ENCODE results near the gene ZNF484. TPM values are rescaled to one million over a fixed set of nuclear protein-coding genes. Genes with fewer than 3 reads are reported as not detected.
"Not testable (repeated sequence)": the region's sequence is repeated elsewhere in the genome, so short reads cannot be mapped to it uniquely, and the experiment has no call there.

The ZNF484 gene
- total and polyA plus RNA-seq, 2 donors (not counting 1 experiment from before 2014, with no cell fraction given) = 5.7 to 15.4 TPM

DNA sequence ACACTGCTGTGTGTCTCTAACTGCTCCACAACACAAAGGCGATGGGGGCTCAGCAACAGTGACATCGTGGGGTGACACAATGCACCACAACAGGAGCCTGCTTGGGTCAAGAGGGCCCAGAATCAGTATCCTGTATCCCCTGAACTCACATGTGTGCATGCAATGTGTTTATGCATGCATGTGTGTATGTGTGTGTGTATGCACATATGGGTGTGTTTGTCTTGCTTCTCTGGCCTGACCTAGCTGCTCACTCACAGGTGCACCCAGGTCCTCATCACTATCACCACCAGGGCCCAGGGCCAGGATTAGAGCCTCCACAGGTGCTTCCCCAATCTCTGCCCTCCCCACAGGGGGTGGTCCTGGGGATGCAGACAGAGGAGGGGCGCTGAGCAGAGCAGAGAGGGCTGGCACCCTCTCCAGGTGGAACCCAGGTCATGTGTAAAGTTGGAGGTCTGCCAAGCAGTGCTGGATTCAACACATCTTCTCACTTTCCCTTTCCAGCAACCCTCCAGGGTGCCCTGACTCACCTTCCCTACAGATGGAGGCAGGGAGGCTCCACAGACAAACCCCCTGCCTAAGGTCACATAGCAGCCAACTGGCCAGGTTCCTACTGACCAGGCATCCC, 18.1 kb upstream of the ZNF484 start:
- no peaks in the 10 kb centered on the region for H4K20me1 ChIP-seq (ENCODE audit: control insufficient read depth, extremely low read depth, insufficient read depth, low read length)
- H3K79me2 ChIP-seq (ENCODE audit: control insufficient read depth, insufficient read depth, low read length) = no peaks in the 10 kb centered on the region
- no peak overlapping the region for H2AFZ ChIP-seq (ENCODE audit: low read length)
- H3K4me1 ChIP-seq (ENCODE audit: control insufficient read depth, extremely low read depth, insufficient read depth, low read length) = no peaks in the 10 kb centered on the region
- TF ChIP-seq, protein P1, sequence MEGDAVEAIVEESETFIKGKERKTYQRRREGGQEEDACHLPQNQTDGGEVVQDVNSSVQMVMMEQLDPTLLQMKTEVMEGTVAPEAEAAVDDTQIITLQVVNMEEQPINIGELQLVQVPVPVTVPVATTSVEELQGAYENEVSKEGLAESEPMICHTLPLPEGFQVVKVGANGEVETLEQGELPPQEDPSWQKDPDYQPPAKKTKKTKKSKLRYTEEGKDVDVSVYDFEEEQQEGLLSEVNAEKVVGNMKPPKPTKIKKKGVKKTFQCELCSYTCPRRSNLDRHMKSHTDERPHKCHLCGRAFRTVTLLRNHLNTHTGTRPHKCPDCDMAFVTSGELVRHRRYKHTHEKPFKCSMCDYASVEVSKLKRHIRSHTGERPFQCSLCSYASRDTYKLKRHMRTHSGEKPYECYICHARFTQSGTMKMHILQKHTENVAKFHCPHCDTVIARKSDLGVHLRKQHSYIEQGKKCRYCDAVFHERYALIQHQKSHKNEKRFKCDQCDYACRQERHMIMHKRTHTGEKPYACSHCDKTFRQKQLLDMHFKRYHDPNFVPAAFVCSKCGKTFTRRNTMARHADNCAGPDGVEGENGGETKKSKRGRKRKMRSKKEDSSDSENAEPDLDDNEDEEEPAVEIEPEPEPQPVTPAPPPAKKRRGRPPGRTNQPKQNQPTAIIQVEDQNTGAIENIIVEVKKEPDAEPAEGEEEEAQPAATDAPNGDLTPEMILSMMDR (conservative IDR thresholded peaks at IDR 0.05 in 1 of 2, IDR thresholded peaks at IDR 0.05 in 1 of 2; ENCODE audit: low read depth in 1 of 2, low read length in 2 of 2) = no peak
- no peak for TF ChIP-seq EZH2 (IDR thresholded peaks at IDR 0.05; ENCODE audit: low read length, missing control alignments)
- no peak overlapping the region for H3K27ac ChIP-seq (ENCODE audit: insufficient read depth, low read length)
- DNase-seq (ENCODE audit: low read depth in 2 of 2) = no peak
- H3K4me2 ChIP-seq (ENCODE audit: extremely low read depth, insufficient read depth, low read length) = no peak overlapping the region
- H3K9me3 ChIP-seq (ENCODE audit: control insufficient read depth, insufficient read depth, low read depth, low read length) = no peaks in the 10 kb centered on the region
- H3K36me3 ChIP-seq (ENCODE audit: control insufficient read depth, insufficient read depth, low read length) = no peaks in the 10 kb centered on the region
- no peak overlapping the region for H3K4me3 ChIP-seq (replicated peaks in 1 of 4; ENCODE audit: control extremely low read depth in 1 of 4, insufficient read depth in 1 of 4, low read depth in 3 of 4, low read length in 4 of 4)
- H3K27me3 ChIP-seq (ENCODE audit: control insufficient read depth, insufficient read depth, low read length) = no peaks in the 10 kb centered on the region
- no peak overlapping the region for H3K9ac ChIP-seq (ENCODE audit: insufficient read depth, low read length)

- Histone ChIP-seq H3K36me3 (ENCODE audit: control insufficient read depth, insufficient read depth, low read length) (no peaks in the 10 kb centered on the region), H4K20me1 (ENCODE audit: control insufficient read depth, extremely low read depth, insufficient read depth, low read length) (no peaks in the 10 kb centered on the region), H3K4me3 (replicated peaks in 1 of 4; ENCODE audit: control extremely low read depth in 1 of 4, insufficient read depth in 1 of 4, low read depth in 3 of 4, low read length in 4 of 4) (no peak overlapping the region), H3K27ac (ENCODE audit: insufficient read depth, low read length) (no peak overlapping the region), H2AFZ (ENCODE audit: low read length) (no peak overlapping the region), H3K4me2 (ENCODE audit: extremely low read depth, insufficient read depth, low read length) (no peak overlapping the region), H3K9me3 (ENCODE audit: control insufficient read depth, insufficient read depth, low read depth, low read length) (no peaks in the 10 kb centered on the region), H3K4me1 (ENCODE audit: control insufficient read depth, extremely low read depth, insufficient read depth, low read length) (no peaks in the 10 kb centered on the region), H3K27me3 (ENCODE audit: control insufficient read depth, insufficient read depth, low read length) (no peaks in the 10 kb centered on the region), H3K9ac (ENCODE audit: insufficient read depth, low read length) (no peak overlapping the region), H3K79me2 (ENCODE audit: control insufficient read depth, insufficient read depth, low read length) (no peaks in the 10 kb centered on the region)
- TF ChIP-seq EZH2 (IDR thresholded peaks at IDR 0.05; ENCODE audit: low read length, missing control alignments) = no peak
- DNase-seq (ENCODE audit: low read depth in 2 of 2) = no peak
These were observed 17.0 kb upstream of the ZNF484 start for GRCh38 chr9:92894711-92895362.

DNA sequence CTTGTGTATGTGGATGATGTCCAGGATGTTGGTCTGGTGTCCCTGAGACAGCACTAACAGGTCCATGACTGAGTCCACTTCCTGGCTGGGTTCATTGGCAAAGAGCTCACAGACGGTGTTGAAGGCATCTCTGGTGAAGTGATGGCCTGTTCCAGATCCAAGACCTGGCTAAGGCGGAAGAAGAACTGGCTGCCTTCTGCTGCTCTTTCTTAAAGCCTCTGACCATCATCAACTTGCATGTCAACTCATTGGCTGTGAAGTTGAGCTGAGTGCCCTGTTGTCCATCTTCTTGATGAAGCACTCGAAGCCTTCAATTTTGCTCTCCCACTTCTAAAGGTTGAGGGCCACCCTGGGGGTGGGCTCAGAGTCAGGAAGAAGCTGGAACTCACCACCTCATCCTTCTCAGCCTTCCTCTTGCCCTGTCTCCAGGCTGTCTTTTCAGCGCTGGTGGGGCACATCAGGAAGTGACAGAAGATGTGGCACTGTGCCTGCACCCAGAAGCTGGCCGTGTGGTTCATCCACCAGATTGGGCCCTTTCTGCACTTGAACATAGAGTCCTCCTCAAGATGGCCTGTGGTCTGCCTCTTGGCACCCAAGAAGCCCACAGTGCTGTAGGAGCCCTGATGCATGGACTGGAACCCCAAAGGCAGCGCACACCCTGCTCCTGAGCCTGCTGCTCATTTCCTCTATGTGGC, 16.2 kb upstream of the ZNF484 start:
- not testable (repeated sequence) for H3K4me1 ChIP-seq (ENCODE audit: control insufficient read depth, extremely low read depth, insufficient read depth, low read length); H3K79me2 ChIP-seq (ENCODE audit: control insufficient read depth, insufficient read depth, low read length); H3K36me3 ChIP-seq (ENCODE audit: control insufficient read depth, insufficient read depth, low read length); H3K9ac ChIP-seq (ENCODE audit: insufficient read depth, low read length); H3K9me3 ChIP-seq (ENCODE audit: control insufficient read depth, insufficient read depth, low read depth, low read length); H3K4me2 ChIP-seq (ENCODE audit: extremely low read depth, insufficient read depth, low read length); DNase-seq (ENCODE audit: low read depth in 2 of 2); H3K4me3 ChIP-seq (replicated peaks in 1 of 4; ENCODE audit: control extremely low read depth in 1 of 4, insufficient read depth in 1 of 4, low read depth in 3 of 4, low read length in 4 of 4); H3K27me3 ChIP-seq (ENCODE audit: control insufficient read depth, insufficient read depth, low read length); H3K27ac ChIP-seq (ENCODE audit: insufficient read depth, low read length); H2AFZ ChIP-seq (ENCODE audit: low read length); H4K20me1 ChIP-seq (ENCODE audit: control insufficient read depth, extremely low read depth, insufficient read depth, low read length)

- not testable (repeated sequence) for H3K4me3 ChIP-seq (replicated peaks in 1 of 4; ENCODE audit: control extremely low read depth in 1 of 4, insufficient read depth in 1 of 4, low read depth in 3 of 4, low read length in 4 of 4); H2AFZ ChIP-seq (ENCODE audit: low read length); H4K20me1 ChIP-seq (ENCODE audit: control insufficient read depth, extremely low read depth, insufficient read depth, low read length); H3K9ac ChIP-seq (ENCODE audit: insufficient read depth, low read length); H3K4me2 ChIP-seq (ENCODE audit: extremely low read depth, insufficient read depth, low read length); H3K36me3 ChIP-seq (ENCODE audit: control insufficient read depth, insufficient read depth, low read length); H3K27me3 ChIP-seq (ENCODE audit: control insufficient read depth, insufficient read depth, low read length); H3K4me1 ChIP-seq (ENCODE audit: control insufficient read depth, extremely low read depth, insufficient read depth, low read length); DNase-seq (ENCODE audit: low read depth in 2 of 2); H3K27ac ChIP-seq (ENCODE audit: insufficient read depth, low read length); H3K79me2 ChIP-seq (ENCODE audit: control insufficient read depth, insufficient read depth, low read length); H3K9me3 ChIP-seq (ENCODE audit: control insufficient read depth, insufficient read depth, low read depth, low read length)
These were observed 14.4 kb upstream of the ZNF484 start for GRCh38 chr9:92892276-92892675.

Data from fibroblast of lung (primary cell).